GM12872 (cell line): ENCODE data around the gene ALPG.

Source experiments
- TF ChIP-seq, protein P1 (sequence below): IDR thresholded peaks from 3 replicates; pipeline ENCODE4 v1.5.1; 2011; ENCODE audit warnings: low read depth, mild to moderate bottlenecking, low read length, moderate library complexity; ENCODE audit not compliant: insufficient read depth

The ALPG gene

DNA sequence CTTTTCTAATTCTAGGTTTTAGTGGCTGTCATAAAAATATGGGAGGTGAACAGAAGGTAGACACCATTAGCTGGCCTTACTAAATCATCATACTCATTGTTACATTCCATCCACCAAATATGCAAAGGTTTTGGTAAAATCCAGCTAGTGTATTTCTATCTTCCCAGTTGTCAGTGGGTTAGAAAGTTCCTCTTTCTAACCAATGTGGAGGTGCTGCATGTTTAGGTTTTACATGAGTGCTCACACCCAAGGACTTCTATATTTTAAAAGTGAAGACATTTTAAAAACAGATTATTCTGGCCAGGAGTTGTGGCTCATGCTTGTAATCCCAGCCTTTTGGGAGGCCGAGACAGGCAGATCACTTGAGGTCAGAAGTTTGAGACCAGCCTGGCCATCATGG is 22.2 kb upstream of the ALPG start:
- TF ChIP-seq, protein P1, sequence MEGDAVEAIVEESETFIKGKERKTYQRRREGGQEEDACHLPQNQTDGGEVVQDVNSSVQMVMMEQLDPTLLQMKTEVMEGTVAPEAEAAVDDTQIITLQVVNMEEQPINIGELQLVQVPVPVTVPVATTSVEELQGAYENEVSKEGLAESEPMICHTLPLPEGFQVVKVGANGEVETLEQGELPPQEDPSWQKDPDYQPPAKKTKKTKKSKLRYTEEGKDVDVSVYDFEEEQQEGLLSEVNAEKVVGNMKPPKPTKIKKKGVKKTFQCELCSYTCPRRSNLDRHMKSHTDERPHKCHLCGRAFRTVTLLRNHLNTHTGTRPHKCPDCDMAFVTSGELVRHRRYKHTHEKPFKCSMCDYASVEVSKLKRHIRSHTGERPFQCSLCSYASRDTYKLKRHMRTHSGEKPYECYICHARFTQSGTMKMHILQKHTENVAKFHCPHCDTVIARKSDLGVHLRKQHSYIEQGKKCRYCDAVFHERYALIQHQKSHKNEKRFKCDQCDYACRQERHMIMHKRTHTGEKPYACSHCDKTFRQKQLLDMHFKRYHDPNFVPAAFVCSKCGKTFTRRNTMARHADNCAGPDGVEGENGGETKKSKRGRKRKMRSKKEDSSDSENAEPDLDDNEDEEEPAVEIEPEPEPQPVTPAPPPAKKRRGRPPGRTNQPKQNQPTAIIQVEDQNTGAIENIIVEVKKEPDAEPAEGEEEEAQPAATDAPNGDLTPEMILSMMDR: no peak

DNA sequence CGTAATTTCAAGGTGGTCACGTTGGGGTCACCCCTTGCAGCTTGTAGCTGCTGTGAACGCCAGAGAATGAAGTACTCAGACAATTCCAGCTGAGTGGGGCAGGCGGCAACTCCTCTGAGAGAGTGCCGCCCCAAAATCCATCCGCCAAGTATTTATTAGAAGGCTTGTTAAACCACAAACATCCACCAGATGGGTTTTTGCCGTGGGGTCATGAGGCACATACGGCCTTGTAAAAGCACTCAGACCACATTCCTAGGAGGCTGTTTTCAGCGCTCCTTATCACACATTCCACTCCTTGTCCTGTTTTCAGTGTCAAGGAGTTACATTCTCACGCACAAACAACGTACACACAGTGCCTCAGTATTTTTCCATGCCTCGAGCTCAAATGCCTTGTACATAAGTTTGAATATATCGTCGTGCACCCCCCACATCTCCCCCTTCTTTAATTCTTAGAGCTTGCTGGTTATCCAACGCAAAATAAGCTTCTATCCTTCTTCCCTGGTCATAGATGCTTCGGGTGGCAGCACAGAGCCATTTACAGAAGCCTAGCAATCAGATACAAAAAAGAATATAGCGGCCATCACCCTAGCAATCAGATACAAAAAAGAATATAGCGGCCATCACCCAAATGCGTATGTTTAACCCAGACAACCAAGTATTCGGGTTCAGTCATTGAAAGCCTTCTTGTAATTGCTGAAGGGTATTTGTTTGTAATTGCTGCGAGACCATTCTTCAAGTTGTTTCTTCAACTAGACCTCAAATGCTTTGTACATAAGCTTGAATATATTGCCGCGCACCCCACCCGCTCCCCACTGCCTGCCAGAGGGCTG is 20.8 kb upstream of the ALPG start:
- TF ChIP-seq, protein P1: no peak

DNA sequence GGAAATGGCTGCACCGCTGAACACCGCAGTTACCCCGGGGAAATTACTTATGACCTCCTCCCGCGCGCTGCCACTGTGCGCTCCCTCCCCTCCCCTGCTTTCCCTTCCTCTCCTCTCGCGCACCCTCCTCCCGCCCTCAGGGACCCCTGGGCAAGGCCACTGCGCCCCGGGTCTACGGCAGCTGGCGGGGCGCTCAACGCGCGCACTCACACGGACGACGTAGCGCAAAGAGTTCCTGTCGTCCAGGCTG is 20.2 kb upstream of the ALPG start:
- TF ChIP-seq, protein P1: no peak

DNA sequence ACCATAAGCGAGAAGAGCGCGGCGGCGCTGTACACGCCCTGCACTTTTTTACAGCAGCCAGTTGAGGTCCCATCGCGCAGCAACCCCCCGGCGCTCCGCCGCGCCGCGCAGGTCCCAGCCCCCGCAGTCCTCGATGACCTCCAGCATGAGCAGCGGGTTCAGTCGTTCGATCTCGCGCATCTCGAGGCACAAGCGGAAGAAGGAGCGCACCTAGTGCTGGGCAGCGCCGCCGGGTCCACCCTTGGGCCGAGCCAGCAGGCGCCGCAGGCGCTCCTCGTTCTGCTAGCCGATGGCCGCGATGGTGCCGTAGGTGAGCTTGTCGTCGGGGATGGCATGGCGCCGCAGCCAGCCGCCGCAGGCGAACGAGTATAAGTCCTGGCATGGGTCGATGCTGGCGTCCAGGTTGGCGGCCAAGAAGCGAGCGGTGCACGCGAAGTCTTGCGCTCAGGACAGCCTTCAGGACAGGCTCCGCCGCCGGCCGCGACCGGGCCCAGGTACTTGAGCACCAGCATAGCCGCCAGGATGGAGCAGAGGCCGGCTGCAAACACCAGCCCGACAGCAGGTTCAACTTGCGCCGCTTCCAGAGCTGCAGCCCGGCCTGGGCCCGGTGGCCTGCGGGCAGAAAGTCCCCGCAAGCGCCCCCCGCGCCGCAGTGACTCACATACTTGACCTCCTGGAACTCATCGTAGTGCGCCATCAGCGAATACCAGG is 19.7 kb upstream of the ALPG start:
- TF ChIP-seq, protein P1: no peak

DNA sequence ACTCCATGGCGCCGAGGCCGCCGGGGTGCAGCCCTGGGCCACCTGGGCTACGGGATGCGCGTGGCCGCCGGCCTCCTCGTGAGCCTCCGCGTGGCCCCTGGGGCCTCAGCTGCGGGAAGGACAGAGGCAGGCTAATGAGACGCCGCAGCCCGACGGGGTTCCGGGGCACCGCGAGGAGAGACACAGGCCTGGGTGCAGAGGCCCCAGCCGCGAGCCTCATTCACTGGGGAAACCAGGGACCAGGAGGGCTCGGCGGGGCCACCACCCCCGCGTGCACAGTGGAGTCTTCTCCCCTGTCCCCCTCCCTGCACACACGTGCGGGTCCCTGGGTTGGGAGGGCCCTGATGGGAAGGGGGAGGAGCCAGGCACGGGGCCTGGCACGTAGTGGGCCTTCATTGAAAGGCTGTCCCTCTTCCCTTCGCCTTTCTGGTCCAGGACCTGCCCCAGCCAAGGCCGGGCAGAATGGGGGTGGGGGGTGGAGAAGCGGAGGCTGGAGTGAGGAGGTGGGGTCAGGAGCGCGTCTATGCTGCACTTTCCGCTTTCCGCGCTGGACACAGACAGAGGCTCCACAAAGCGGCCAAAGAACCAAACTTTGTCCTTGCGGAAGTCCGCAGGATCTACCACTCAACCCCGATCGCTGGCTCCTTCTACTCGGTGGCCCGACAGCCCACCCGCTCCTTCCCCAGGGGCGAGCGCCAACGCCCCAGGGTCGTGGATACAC is 19.0 kb upstream of the ALPG start:
- TF ChIP-seq, protein P1: no peak

DNA sequence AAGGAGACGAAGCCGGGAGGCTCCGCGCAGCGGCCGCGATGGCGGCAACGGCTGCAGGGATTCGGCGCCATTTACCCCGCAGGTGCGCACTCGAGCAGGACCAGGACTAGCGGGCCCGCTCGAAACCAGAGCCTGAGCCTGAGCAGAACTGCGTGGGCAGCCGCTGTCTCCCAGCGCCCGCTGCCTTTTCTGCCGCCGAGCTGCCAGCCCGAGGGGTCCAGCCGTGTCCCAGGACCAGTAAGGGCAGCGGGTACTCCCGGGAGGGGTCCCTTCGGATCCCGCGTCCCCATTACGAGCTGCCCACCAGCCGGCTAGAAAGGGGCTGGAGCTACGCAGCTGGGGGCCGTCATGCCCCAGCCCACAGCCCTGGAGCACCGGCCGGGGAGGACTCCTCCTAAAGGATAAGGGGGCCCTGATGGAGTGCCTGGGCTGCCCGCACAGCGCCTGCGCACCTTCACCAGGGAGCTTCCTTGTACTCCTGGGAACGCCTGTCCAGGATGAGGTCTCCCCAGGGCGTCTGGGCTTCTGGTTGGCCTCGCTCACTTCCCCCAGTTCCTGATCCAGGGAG is 18.2 kb upstream of the ALPG start:
- TF ChIP-seq, protein P1: no peak

DNA sequence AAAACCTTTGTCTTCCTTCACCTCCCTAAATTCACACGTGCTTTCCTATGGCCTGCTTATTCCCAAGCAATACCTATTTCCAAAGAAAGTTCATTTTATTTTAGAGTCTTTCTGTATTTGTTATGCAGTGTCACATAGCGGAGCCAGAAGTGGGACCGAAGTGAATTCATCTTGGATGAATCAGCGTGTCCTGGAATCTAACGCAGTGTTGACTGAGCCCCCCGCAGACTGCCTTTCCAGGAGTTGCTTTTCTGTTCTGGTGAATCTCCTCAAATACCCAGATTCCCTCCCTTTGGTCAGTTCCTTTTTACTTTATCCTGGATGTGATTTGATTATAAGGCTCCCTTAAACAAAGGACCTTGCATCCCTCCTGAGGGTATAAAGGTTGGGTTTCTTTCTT is 17.3 kb upstream of the ALPG start:
- TF ChIP-seq, protein P1: no peak
